T-helper 2 cell treated with Interferon-gamma antibody and Interleukin-4, amounts not matched to agents 5 μg/mL and 100 μg/mL, for 36 hours (primary cell): ENCODE measurements around the gene TGIF1.
A peak's percentile ranks its signal among the peaks of the same experiment; 100 is the strongest.

Experiments used
- DNase-seq: peaks from one replicate; pipeline ENCODE4 v3.0.0; 2021; ENCODE audit warnings: low spot score
- H3K27ac Mint-ChIP-seq: one replicate; pipeline ENCODE4 v1.8.0; 2021; ENCODE audit warnings: mild to moderate bottlenecking, mixed read lengths
- H3K27me3 Mint-ChIP-seq: one replicate; pipeline ENCODE4 v1.8.0; 2021; ENCODE audit warnings: low read depth, mixed read lengths
- H3K36me3 Mint-ChIP-seq: one replicate; pipeline ENCODE4 v1.8.0; 2021; ENCODE audit warnings: low read depth, mixed read lengths
- H3K4me1 Mint-ChIP-seq: one replicate; pipeline ENCODE4 v1.8.0; 2021; ENCODE audit warnings: low read depth, mixed read lengths
- H3K4me3 Mint-ChIP-seq: one replicate; pipeline ENCODE4 v1.8.0; 2022; ENCODE audit warnings: mild to moderate bottlenecking, moderate library complexity, mixed read lengths
- H3K9me3 Mint-ChIP-seq: one replicate; pipeline ENCODE4 v1.8.0; 2021; ENCODE audit warnings: mixed read lengths

The TGIF1 gene

DNA sequence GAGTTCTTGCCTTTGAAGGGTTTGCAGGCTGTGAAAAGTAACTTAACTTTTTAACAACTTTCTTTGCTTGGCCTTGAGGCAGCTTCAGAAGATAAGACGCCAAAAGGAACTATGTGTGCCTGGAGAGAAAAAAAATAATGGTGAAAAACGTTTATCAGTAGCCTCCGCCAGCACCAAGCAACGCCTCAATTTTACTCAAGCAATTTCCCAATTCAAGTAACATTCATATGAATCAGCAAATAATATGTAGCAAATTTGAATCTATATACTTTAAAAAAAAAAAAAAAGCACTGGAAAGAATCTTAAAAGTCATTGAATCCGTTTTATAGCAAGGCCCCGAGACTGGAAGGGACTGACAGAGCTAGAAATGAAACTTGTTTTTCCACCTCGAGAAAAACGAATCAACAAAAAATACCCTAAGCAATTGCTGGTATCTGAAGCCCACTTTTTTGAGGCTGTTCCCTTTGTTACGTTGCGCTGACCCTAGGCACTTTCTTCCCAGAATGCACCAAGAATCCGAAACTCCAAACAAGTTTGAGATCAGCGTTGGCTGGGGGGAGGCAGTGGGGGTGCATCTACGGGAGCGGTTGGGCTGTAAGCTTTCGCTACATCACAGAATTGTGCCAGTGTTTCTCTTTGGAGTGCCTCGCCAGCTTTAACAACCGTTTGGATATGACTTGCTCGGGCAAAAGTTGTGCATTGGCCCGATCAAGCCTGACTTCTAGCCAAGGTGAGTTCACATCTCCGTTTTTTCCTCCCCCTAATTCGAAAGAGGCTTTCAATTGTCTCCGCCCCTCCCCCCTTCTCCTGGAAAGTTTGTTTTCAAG is 2.7 kb upstream of the TGIF1 start:
- peak; percentile 41 for DNase-seq

GRCh38 chr18:3447895-3448837 is 1.8 kb upstream of the TGIF1 start:
- peak; percentile 89 for DNase-seq
- Mint-ChIP-seq H3K4me1 (peaks cover 32% of the 10 kb centered on the region), H3K36me3 (peaks cover 3% of the 10 kb centered on the region), H3K9me3 (no peaks in the 10 kb centered on the region), H3K27ac (peak overlapping the region; percentile 100), H3K4me3 (peak overlapping the region; percentile 98), H3K27me3 (no peaks in the 10 kb centered on the region)

More for the DNA sequence above, 2.7 kb upstream of the TGIF1 start:
- peaks cover 24% of the 10 kb centered on the region for H3K4me1 Mint-ChIP-seq
- no peaks in the 10 kb centered on the region for H3K36me3 Mint-ChIP-seq
- peak overlapping the region; percentile 98 for H3K4me3 Mint-ChIP-seq
- no peaks in the 10 kb centered on the region for H3K9me3 Mint-ChIP-seq
- peak overlapping the region; percentile 100 for H3K27ac Mint-ChIP-seq
- no peaks in the 10 kb centered on the region for H3K27me3 Mint-ChIP-seq

- H3K27me3 Mint-ChIP-seq = no peaks in the 10 kb centered on the region
- DNase-seq = peak; percentile 34
- peak overlapping the region; percentile 98 for H3K4me3 Mint-ChIP-seq
- no peaks in the 10 kb centered on the region for H3K9me3 Mint-ChIP-seq
- H3K4me1 Mint-ChIP-seq = peaks cover 39% of the 10 kb centered on the region
- peak overlapping the region; percentile 100 for H3K27ac Mint-ChIP-seq
- peaks cover 3% of the 10 kb centered on the region for H3K36me3 Mint-ChIP-seq
Observed at GRCh38 chr18:3448838-3449511, 997 bp upstream of the TGIF1 start.

DNA sequence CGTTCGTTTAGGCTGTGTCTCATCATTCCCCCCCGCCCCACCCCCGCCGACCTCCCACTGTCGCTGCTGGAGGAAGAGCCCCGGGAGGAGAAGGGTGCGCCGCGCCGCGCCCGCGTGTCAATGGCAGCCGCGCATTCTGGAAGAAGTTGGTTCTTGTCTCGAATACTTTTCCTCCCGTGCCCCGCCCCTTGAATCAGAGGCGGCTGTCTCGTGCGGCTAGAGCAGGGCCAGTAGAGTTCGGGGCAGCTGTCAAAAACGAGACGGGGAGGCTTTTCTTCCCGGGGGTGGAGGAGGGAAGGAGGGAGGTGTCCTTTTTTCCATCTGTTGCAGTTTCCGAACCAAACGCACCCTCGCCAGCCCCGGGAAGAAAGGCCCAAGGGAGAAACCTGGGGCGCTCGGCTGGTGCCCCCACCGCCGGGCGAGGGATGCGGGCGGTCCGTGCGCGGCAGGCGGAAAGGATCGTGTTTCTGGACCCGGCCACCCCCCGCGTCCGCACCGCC is 410 bp upstream of the TGIF1 start:
- Mint-ChIP-seq H3K4me1 (peaks cover 41% of the 10 kb centered on the region), H3K36me3 (peaks cover 3% of the 10 kb centered on the region), H3K27ac (peak overlapping the region; percentile 100), H3K9me3 (no peaks in the 10 kb centered on the region), H3K4me3 (peak overlapping the region; percentile 98), H3K27me3 (no peaks in the 10 kb centered on the region)
- peak; percentile 82 for DNase-seq

DNA sequence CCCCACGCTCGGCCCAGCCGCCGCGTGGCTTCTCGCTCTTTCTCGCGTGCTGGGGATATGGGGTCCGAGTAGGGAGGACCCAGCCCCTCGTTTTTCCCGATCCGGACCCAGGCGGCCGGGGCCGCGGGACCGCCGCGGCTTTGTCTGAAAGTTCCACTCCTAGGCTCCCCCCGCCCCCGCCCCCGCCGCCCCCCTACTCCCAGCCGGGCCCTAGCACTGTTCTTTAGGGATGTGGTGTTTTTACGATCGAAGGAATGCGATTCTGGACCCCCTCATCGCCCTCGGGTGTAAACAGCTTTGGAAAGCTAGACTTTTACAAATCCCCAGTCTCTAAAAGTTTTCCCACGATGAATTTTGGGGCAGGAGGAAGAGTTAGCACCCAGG is 819 bp downstream of the TGIF1 start:
- Mint-ChIP-seq H3K4me1 (peaks cover 45% of the 10 kb centered on the region), H3K27me3 (no peaks in the 10 kb centered on the region), H3K27ac (peak overlapping the region; percentile 90), H3K4me3 (peak overlapping the region; percentile 91), H3K9me3 (no peaks in the 10 kb centered on the region), H3K36me3 (peaks cover 3% of the 10 kb centered on the region)
- no peak for DNase-seq

- DNase-seq = peak; percentile 89
- peaks cover 5% of the 10 kb centered on the region for H3K36me3 Mint-ChIP-seq
Observed at GRCh38 chr18:3451183-3451988, 1.4 kb downstream of the TGIF1 start.

DNA sequence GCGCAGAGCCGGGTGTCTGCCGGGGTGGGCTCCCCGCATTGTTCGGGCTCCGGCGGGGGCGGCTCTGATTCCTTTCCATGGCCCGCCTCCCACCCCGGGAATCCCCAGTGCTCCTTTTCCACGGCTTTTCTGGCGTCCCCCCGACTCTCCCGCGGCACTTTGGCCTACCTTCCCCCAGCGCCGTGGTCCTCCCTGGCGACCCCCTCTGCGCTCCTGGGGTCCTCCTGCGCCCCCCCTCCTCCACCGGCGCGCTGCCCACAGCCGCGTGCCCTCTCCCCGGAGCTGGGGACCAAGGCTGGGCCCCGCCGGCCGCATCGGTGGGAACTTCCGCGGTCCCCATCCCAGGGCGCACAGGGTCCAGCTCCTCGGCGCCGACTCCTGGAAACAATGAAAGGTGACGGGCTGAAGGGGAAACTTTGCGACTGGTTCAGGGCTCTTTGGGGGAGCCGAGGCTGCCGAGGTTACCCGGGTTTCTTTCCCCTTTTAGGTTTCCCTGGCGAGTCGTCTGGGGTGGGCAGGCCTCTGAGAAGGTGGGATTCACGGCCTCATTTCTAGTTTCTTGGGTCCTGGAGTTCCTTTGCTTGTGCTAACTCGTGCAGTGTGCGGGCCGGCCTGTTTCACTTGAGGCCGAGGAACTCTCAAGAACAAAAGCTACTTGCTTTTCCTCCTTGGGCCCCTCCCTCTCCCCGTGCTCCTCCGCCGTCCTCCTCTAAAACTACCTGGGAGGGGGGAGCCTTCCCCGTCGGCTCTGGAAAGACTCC is 2.2 kb downstream of the TGIF1 start:
- H3K4me3 Mint-ChIP-seq = peak overlapping the region; percentile 91
- peak overlapping the region; percentile 94 for H3K27ac Mint-ChIP-seq
- peaks cover 40% of the 10 kb centered on the region for H3K4me1 Mint-ChIP-seq
- peaks cover 11% of the 10 kb centered on the region for H3K36me3 Mint-ChIP-seq
- H3K27me3 Mint-ChIP-seq = no peaks in the 10 kb centered on the region
- DNase-seq = peak; percentile 25
- H3K9me3 Mint-ChIP-seq = no peaks in the 10 kb centered on the region

More at GRCh38 chr18:3451183-3451988, 1.4 kb downstream of the TGIF1 start:
- Mint-ChIP-seq H3K4me1 (peaks cover 46% of the 10 kb centered on the region), H3K4me3 (peak overlapping the region; percentile 91), H3K27me3 (no peaks in the 10 kb centered on the region), H3K9me3 (no peaks in the 10 kb centered on the region), H3K27ac (peak overlapping the region; percentile 90)

DNA sequence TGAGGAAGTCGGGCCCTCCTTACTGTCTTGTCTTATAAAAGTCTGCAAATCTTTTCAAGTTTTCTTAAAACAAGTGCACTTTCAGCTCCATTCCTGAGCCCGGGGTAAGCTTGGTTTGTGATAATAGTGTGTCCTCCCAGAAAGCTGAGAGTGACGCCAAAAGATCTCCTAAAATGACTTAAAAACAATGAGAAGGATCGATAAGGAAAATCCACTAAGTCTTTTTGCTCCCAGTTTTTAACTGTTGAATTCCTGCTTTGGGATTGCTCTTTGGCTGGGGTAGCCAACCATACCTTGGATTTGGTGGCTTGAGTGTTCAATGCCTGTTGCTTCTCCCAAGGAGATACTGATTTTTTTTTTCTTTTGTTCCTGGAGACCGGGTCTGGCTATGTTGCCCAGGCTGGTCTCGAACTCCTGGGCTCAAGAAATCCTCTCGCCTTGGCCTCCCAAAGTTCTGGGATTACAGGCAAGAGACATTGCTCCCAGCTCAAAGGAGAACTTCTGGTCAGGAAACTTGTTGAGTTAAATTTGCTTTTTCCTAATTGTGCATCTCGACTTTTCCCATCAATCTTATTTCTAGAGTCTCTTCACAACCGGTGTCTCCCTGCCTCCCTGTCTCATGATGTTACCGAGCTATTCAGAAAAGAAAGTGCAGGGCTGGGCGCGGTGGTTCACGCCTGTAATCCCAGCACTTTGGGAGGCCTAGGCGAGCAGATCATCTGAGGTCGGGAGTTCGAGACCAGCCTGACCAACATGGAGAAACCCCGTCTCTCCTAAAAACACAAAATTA is 3.0 kb downstream of the TGIF1 start:
- H3K36me3 Mint-ChIP-seq = peaks cover 16% of the 10 kb centered on the region
- H3K4me3 Mint-ChIP-seq = peak overlapping the region; percentile 91
- H3K27ac Mint-ChIP-seq = peak overlapping the region; percentile 94
- H3K9me3 Mint-ChIP-seq = no peaks in the 10 kb centered on the region
- H3K4me1 Mint-ChIP-seq = peaks cover 38% of the 10 kb centered on the region
- H3K27me3 Mint-ChIP-seq = no peaks in the 10 kb centered on the region
- DNase-seq = no peak

DNA sequence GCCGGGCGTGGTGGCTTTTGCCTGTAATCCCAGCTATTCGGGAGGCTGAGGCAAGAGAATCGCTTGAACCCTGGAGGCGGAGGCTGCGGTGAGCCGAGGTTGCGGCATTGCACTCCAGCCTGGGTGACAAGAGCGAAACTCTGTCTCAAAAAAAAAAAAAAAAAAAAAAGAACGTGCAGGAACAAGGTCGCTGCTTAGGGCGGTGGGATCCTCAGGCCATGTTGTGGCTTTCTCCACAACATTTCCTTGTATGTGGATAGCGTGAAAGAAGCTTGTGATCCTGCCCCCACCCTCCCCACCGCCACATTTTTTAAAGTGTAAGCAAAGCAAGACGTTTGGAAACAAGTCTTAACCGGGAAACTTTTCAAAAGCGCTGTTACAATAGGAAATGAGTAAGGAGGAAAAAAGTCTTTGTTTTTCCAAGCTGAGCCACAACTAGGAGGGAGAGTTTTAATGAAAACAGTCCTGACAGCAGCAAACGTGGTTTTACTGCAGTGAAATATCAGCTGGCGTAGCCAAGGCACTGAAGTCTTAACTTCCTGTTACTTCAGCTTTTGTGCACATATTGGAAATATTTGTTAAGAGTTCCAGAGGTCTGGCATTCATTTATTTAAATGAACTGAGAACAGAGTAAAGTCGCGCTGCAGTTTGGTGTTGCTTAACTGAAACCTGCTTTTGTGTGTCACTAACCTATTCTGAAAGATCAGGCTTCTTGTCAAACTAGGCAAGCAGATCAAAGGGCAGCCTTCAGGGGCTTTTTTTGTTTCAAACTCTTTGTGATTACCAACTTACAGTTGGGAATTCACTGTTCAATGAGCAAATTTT is 3.8 kb downstream of the TGIF1 start:
- H3K36me3 Mint-ChIP-seq = peaks cover 22% of the 10 kb centered on the region
- peaks cover 43% of the 10 kb centered on the region for H3K4me1 Mint-ChIP-seq
- peak; percentile 46 for DNase-seq
- no peaks in the 10 kb centered on the region for H3K27me3 Mint-ChIP-seq
- H3K4me3 Mint-ChIP-seq = peak overlapping the region; percentile 91
- H3K27ac Mint-ChIP-seq = peak overlapping the region; percentile 94
- no peaks in the 10 kb centered on the region for H3K9me3 Mint-ChIP-seq

GRCh38 chr18:3454365-3455089 is 4.6 kb downstream of the TGIF1 start:
- peak overlapping the region; percentile 91 for H3K4me3 Mint-ChIP-seq
- peak overlapping the region; percentile 94 for H3K27ac Mint-ChIP-seq
- H3K36me3 Mint-ChIP-seq = peaks cover 29% of the 10 kb centered on the region
- peaks cover 50% of the 10 kb centered on the region for H3K4me1 Mint-ChIP-seq
- DNase-seq = no peak
- H3K9me3 Mint-ChIP-seq = no peaks in the 10 kb centered on the region
- H3K27me3 Mint-ChIP-seq = no peaks in the 10 kb centered on the region
